IPS-15b (cell line): Measurements from ENCODE around the gene TLE4.
A peak's percentile ranks its signal among the peaks of the same experiment; 100 is the strongest.

ENCODE experiments used
- H3K27me3 ChIP-seq: one replicate; pipeline ENCODE4 v1.6.1; 2013; ENCODE audit warnings: low read length; ENCODE audit not compliant: control insufficient read depth, insufficient read depth
- H3K36me3 ChIP-seq: one replicate; pipeline ENCODE4 v1.6.1; 2013; ENCODE audit warnings: low read length; ENCODE audit not compliant: control insufficient read depth, insufficient read depth
- H3K4me1 ChIP-seq: one replicate; pipeline ENCODE4 v1.6.1; 2013; ENCODE audit warnings: mild to moderate bottlenecking, low read length; ENCODE audit not compliant: control insufficient read depth, insufficient read depth
- H3K4me3 ChIP-seq: one replicate; pipeline ENCODE4 v1.5.1; 2013; ENCODE audit warnings: low read depth, low read length
- H3K9ac ChIP-seq: one replicate; pipeline ENCODE4 v1.6.1; 2013; ENCODE audit warnings: low read depth, mild to moderate bottlenecking, low read length
- H3K9me3 ChIP-seq: one replicate; pipeline ENCODE4 v1.6.1; 2013; ENCODE audit warnings: mild to moderate bottlenecking, low read length; ENCODE audit not compliant: control insufficient read depth, insufficient read depth

Gene TLE4

DNA sequence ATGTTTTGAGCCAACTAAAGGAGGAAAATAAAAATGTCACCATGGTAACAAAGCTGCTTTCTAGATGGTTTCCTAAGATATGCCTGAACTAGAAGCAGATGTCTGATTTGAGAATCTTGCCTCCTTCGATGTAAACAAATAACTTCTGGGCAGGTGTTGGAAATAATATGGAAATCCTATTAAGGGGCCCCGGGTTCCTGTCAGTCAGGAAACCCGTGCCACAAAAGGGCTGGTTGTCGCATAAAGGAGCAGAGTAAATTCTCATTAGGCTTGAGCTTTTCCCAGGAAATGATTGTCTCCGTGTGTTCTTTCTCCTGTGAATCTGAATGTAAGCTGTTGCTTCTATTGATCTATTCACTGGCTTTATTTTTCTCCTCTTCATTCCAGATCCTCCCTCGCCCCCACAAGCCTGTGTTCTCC, 90.8 kb downstream of the TLE4 start:
- H3K9me3 ChIP-seq = no peaks in the 10 kb centered on the region
- no peak overlapping the region for H3K9ac ChIP-seq
- no peak overlapping the region for H3K4me3 ChIP-seq
- no peaks in the 10 kb centered on the region for H3K36me3 ChIP-seq
- H3K4me1 ChIP-seq = peaks cover 33% of the 10 kb centered on the region
- H3K27me3 ChIP-seq = no peaks in the 10 kb centered on the region

DNA sequence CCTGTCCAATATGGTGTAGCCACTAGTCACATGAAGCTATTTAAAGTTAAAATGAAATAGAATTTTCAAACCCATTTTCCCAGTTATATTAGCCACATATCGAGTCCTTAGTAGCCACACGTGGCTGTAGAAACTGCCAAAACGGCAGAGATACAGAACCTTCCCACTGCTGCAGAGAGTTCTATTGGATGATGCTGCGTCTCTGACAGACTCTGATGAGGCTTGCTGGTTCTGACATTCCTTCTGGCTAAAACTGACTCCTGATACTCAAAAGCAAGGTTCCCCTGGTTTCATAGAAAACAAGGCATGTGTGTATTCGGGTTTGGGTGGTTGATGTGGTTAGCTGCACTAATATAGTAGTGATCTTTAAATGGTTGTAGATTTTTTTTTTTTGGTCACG, 91.5 kb downstream of the TLE4 start:
- Histone ChIP-seq H3K27me3 (no peaks in the 10 kb centered on the region), H3K4me1 (peaks cover 38% of the 10 kb centered on the region), H3K9me3 (no peaks in the 10 kb centered on the region), H3K9ac (no peak overlapping the region), H3K4me3 (peak overlapping the region; percentile 33), H3K36me3 (no peaks in the 10 kb centered on the region)

DNA sequence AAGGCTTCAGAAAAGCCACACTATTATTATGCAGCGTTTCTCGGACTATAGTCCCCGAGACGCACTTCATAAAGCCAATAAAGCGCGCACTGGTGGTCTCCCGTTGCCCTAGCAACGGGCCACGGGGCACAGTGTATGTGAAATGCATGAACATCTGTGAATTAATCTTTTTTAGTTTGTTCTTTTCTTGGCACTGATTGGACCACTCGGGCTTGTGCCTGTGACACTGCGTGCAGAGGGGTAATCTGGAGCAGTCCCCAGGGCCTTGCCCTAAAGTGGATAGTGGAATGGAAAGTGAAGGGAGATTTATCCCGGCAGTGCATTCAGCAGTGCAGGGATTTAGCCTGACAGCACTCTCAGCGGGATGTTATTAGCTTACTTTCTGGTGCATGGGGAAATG, 92.1 kb downstream of the TLE4 start:
- Histone ChIP-seq H3K9ac (no peak overlapping the region), H3K27me3 (no peaks in the 10 kb centered on the region), H3K36me3 (no peaks in the 10 kb centered on the region), H3K4me3 (no peak overlapping the region), H3K4me1 (peaks cover 38% of the 10 kb centered on the region), H3K9me3 (no peaks in the 10 kb centered on the region)

DNA sequence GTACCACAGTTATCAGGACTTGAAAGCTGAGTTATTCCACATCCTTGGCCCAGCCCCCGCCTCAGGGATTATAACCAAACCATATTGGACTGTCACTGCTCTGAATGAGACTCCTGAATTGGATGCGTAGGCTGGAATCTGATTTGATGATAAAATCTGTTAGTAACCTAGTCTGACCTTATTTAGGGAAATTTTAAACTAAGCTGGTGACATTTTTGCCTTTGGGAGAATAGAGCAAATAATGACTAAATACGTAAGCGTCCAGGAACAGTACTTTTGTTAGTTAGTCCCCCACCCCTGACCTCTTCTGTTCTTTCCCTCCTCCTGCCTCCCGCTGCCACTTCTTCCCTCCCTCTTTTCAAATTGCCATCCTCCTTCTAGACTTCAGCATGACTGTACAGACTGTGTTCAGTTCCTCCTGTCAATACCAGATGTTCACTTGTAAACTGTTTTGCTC, 92.6 kb downstream of the TLE4 start:
- H3K27me3 ChIP-seq = no peaks in the 10 kb centered on the region
- H3K4me1 ChIP-seq = peaks cover 38% of the 10 kb centered on the region
- H3K9me3 ChIP-seq = no peaks in the 10 kb centered on the region
- H3K4me3 ChIP-seq = no peak overlapping the region
- no peak overlapping the region for H3K9ac ChIP-seq
- no peaks in the 10 kb centered on the region for H3K36me3 ChIP-seq

DNA sequence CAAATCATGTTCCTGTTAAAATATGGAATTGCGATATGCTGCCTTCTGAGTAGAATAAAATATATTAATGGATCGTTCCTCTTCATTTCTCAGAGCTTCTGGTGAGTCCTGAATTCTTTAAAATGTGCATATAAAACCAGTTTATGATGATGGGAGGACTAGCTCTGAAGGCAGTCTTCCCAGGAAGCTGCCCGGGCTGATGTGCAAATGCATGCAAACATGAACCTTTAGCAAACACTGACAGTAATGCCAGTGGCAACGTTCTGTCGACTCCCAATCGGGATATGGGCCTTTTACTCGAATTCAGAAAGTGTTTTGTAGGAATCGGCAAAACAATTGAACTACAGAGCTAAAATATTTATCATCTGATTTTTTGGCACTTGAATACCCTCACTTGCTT, 93.6 kb downstream of the TLE4 start:
- Histone ChIP-seq H3K4me1 (peaks cover 38% of the 10 kb centered on the region), H3K4me3 (no peak overlapping the region), H3K36me3 (no peaks in the 10 kb centered on the region), H3K27me3 (no peaks in the 10 kb centered on the region), H3K9me3 (no peaks in the 10 kb centered on the region), H3K9ac (no peak overlapping the region)

DNA sequence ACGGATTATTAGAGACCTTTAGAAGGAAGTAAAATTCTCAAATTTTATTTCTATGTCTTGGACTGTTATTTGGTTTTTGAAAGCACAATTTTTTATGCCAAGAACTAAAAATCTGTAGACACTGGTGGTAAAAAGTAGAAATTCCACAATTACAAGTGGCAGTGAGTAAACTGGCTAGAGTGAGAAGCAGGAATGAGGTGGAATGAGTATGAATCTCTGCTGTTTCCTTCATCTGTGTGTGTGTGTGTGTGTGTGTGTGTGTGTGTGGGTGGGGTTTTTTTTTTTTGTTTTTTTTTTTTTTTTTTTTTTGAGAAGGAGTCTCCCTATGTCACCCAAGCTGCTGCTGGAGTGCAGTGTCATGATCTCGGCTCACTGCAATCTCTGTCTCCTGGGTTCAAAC, 94.2 kb downstream of the TLE4 start:
- H3K27me3 ChIP-seq = no peaks in the 10 kb centered on the region
- peaks cover 41% of the 10 kb centered on the region for H3K4me1 ChIP-seq
- H3K9me3 ChIP-seq = no peaks in the 10 kb centered on the region
- no peak overlapping the region for H3K4me3 ChIP-seq
- H3K9ac ChIP-seq = no peak overlapping the region
- no peaks in the 10 kb centered on the region for H3K36me3 ChIP-seq

DNA sequence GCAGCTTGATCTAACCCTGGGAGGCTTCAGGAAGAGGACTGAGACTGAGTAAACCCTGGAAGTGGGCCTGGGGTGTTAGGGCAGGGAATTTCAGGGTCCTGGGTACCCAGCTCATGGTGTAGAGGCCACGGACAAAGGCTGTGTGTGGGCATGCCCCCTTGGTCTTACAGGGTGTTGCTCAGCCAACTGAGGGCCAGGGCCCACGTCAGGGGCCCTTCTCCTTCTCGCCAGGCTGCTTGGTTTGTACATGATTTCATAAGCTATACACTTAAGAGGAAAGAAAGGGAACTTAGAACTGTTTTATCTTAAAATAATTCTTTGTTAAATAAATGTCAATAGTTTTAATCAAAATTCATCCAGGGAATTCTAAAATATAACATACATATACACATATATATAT, 95.4 kb downstream of the TLE4 start:
- Histone ChIP-seq H3K4me1 (peaks cover 37% of the 10 kb centered on the region), H3K36me3 (no peaks in the 10 kb centered on the region)

DNA sequence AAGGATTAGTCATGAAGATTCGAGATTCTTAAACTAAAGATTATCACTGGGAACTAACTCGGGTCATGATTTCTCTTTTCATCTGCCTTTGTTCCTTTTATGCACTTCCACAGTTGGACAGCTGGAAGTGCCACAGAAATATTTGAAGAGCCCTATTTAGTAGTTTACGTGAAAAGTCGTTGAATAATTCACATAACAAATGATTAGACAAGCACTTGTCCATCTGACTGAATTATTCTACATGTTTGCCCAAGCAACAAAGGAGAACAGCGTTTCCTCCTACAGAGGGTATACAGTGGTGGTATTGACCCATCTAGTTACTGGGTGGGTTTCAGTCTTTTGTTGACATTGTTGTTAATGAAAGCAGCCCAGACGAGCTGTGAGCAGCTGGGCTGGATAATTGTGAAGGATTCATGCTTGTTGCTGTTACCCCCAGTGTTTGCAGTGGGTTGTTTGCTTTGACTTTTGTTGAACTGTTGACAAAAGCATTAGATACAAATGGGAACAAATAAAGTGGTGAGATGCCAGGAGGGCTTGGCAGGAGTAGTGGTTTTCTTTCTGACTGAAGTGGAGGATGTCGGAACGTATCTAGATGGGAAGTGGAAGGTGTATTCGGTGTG, 96.2 kb downstream of the TLE4 start:
- Histone ChIP-seq H3K4me3 (no peak overlapping the region), H3K27me3 (no peaks in the 10 kb centered on the region), H3K9ac (no peak overlapping the region), H3K9me3 (no peaks in the 10 kb centered on the region), H3K36me3 (no peaks in the 10 kb centered on the region), H3K4me1 (peaks cover 38% of the 10 kb centered on the region)

More for the DNA sequence above, 95.4 kb downstream of the TLE4 start:
- H3K9me3 ChIP-seq = no peaks in the 10 kb centered on the region
- H3K4me3 ChIP-seq = no peak overlapping the region
- H3K9ac ChIP-seq = no peak overlapping the region
- no peaks in the 10 kb centered on the region for H3K27me3 ChIP-seq

DNA sequence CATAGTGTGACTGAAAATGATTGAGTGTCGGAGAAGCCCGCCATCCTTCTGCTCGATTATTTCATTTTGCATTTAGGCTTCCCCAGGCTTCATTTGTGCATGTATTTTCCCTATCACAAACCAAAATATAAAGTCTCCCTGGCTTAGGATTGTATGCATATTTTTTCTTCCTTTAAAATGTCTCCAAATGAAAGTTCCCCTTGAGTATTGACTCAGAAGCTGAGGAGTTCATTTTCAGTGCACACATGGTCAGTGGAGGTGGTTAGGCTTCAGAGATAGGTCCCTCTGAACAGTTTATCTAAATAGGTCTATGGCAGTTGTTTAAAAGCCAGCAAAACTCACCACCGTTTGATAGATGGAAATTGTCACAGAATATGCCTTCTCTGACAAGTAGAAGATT, 97.2 kb downstream of the TLE4 start:
- Histone ChIP-seq H3K4me1 (peaks cover 29% of the 10 kb centered on the region), H3K9ac (no peak overlapping the region), H3K4me3 (no peak overlapping the region), H3K9me3 (no peaks in the 10 kb centered on the region), H3K36me3 (no peaks in the 10 kb centered on the region), H3K27me3 (no peaks in the 10 kb centered on the region)

DNA sequence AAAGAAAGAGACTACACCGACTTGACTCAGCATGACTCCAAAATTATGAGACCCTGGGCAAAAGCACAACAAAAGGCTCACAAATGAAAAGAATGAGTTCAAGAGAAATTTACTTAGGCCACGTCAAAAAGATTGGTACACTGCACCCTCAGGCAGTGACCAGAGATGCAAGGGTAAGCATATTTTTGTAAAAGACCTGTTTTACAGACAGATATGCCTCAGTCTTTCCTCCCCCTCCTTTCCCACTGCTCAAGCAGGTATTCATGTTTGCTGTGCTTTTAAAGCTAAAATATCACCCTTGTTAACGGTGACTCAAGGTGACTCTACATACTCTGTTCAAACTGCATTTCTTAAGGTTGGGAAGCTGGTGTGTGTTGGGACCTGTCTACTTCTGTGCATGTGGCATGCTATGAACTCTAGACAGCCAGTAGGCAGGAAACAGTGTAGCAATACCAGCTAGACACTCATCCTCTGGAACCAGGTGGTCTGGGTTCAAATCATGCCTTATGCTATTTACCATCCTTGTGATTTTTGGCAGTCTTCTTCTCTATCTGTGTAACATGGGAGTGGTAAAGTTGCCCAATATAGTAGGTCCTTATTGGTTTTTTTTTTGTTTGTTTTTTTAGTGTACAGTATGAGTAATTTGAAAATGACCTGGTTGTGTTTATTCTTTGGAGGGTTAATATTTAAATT, 98.7 kb downstream of the TLE4 start:
- Histone ChIP-seq H3K36me3 (no peaks in the 10 kb centered on the region), H3K4me1 (peaks cover 17% of the 10 kb centered on the region), H3K9ac (no peak overlapping the region), H3K27me3 (no peaks in the 10 kb centered on the region), H3K4me3 (no peak overlapping the region), H3K9me3 (no peaks in the 10 kb centered on the region)

DNA sequence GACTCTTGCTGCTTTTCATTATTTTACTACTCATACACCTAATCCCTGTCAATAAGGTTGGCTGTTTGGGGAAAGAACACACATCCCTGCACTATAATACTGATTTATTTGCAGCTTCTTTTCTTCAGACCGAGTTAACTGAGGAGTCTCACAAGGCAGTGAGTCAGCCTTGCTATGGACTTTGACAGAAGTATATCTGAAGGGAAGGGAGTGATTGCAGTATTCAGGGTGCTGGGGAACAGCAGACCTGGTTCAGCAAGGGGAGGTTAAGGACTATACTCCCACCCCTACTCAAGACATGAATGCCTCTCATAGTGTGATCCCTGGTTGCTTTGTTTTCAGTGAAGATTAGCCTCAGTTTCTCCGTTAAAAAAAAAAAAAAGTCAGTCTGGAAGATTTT, 99.8 kb downstream of the TLE4 start:
- no peaks in the 10 kb centered on the region for H3K36me3 ChIP-seq
- H3K27me3 ChIP-seq = no peaks in the 10 kb centered on the region
- H3K4me1 ChIP-seq = peaks cover 15% of the 10 kb centered on the region
- H3K9me3 ChIP-seq = no peaks in the 10 kb centered on the region
- no peak overlapping the region for H3K4me3 ChIP-seq
- H3K9ac ChIP-seq = no peak overlapping the region

DNA sequence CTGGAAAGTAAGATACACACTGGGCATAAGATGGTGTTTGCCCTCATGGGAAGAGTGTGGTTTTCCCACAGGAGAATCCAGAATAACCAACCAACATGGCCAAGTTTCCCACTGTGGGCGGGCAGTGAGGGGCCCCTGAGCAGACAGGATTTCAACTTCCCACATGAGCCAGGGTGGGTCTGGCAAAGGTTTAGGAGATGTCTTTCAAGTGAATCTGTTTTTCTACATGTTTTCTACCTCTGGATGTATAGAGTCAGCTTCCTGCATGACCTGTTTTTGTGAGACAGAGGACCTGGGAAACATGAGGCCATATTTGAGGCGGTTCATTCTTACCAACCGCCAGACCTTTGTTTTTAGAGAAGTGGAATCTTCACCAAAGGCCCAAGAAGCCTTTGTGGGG, 100.5 kb downstream of the TLE4 start:
- Histone ChIP-seq H3K4me1 (peaks cover 15% of the 10 kb centered on the region), H3K27me3 (no peaks in the 10 kb centered on the region), H3K36me3 (no peaks in the 10 kb centered on the region), H3K9ac (no peak overlapping the region), H3K4me3 (no peak overlapping the region), H3K9me3 (no peaks in the 10 kb centered on the region)
